Neural crest cell (in vitro differentiated cells): ENCODE data around the gene PROM2. TPM values are rescaled to one million over a fixed set of nuclear protein-coding genes. Genes with fewer than 3 reads are reported as not detected.
"Not testable (repeated sequence)": the region's sequence is repeated elsewhere in the genome, so short reads cannot be mapped to it uniquely, and the experiment has no call there.

Source experiments
- DNase-seq: peaks from one replicate; pipeline ENCODE4 v3.0.0; 2021; ENCODE audit warnings: low read depth, mixed read lengths, low spot score
- H3K27ac Mint-ChIP-seq: one replicate; pipeline ENCODE4 v1.8.0; 2021; ENCODE audit warnings: mild to moderate bottlenecking, mixed read lengths; ENCODE audit not compliant: unreplicated experiment
- H3K27me3 Mint-ChIP-seq: 2 replicates; pipeline ENCODE4 v1.8.0; 2021; ENCODE audit warnings: low read depth, mild to moderate bottlenecking, mixed read lengths
- H3K36me3 Mint-ChIP-seq: 2 replicates; pipeline ENCODE4 v1.8.0; 2021; ENCODE audit warnings: low read depth, mild to moderate bottlenecking, mixed read lengths
- H3K4me1 Mint-ChIP-seq: 2 replicates; pipeline ENCODE4 v1.8.0; 2021; ENCODE audit warnings: mixed read lengths
- H3K4me3 Mint-ChIP-seq: one replicate; pipeline ENCODE4 v1.8.0; 2021; ENCODE audit warnings: mild to moderate bottlenecking, mixed read lengths
- H3K9me3 Mint-ChIP-seq: 2 replicates; pipeline ENCODE4 v1.8.0; 2021; ENCODE audit warnings: mixed read lengths
- total RNA-seq: library from RNA; stranded (reverse); gene quantifications from 2 replicates; pipeline ENCODE4 v1.2.1, GENCODE V29; 2021
- TF ChIP-seq, protein P1 (sequence below): fragments of 200-600 bp; sonication (generic); conservative IDR thresholded peaks from 2 replicates; pipeline ENCODE4 v1.5.0; 2021; ENCODE audit warnings: antibody characterized with exemption, mild to moderate bottlenecking

Gene PROM2
- total RNA-seq, 1 donor from 2014 or later, result 1.8 TPM

DNA sequence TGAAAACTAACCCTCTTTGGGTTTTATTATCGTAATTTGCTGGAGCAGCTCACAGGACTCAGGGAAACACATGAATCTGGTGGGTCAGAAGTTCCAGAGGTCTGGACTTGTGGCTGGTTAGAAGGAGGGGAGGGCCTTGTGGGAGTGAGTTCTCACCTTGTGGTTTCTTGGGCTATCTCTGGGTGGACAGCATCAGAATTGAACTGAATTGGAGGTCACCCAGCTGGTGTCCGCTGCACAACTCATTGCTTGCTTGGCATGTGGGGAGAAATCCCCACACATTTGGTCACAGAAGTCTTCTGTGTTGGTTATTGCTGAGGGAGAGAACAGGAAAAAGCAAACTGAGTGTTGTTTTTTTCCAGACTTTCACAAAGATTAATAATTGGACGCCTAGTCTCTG is 39.4 kb upstream of the PROM2 start:
- peaks cover 24% of the 10 kb centered on the region for H3K9me3 Mint-ChIP-seq
- no peak overlapping the region for H3K27ac Mint-ChIP-seq
- no peak for DNase-seq
- no peak overlapping the region for H3K4me3 Mint-ChIP-seq
- peaks cover 21% of the 10 kb centered on the region for H3K36me3 Mint-ChIP-seq
- TF ChIP-seq, protein P1, sequence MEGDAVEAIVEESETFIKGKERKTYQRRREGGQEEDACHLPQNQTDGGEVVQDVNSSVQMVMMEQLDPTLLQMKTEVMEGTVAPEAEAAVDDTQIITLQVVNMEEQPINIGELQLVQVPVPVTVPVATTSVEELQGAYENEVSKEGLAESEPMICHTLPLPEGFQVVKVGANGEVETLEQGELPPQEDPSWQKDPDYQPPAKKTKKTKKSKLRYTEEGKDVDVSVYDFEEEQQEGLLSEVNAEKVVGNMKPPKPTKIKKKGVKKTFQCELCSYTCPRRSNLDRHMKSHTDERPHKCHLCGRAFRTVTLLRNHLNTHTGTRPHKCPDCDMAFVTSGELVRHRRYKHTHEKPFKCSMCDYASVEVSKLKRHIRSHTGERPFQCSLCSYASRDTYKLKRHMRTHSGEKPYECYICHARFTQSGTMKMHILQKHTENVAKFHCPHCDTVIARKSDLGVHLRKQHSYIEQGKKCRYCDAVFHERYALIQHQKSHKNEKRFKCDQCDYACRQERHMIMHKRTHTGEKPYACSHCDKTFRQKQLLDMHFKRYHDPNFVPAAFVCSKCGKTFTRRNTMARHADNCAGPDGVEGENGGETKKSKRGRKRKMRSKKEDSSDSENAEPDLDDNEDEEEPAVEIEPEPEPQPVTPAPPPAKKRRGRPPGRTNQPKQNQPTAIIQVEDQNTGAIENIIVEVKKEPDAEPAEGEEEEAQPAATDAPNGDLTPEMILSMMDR, result no peak
- H3K27me3 Mint-ChIP-seq, result no peaks in the 10 kb centered on the region
- H3K4me1 Mint-ChIP-seq, result peaks cover 6% of the 10 kb centered on the region

DNA sequence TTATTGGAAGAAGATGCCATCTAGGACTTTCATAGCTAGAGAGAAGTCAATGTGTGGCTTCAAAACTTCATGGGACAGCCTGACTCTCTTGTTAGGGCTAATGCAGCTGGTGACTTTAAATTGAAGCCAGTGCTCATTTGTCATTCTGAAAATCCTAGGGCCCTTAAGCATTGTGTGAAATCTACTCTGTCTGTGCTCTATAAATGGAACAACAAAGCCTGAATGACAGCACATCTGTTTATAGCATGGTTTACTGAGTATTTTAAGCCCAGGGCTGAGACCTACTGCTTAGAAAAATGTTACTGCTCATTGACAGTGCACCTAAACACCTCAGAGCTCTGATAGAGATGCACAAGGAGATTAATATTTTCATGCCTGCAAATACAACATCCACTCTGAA is 36.1 kb upstream of the PROM2 start:
- Mint-ChIP-seq H3K9me3 (peaks cover 27% of the 10 kb centered on the region), H3K4me3 (no peak overlapping the region), H3K27me3 (no peaks in the 10 kb centered on the region), H3K36me3 (peaks cover 28% of the 10 kb centered on the region), H3K4me1 (no peaks in the 10 kb centered on the region), H3K27ac (no peak overlapping the region)
- no peak for DNase-seq
- TF ChIP-seq, protein P1, result no peak

DNA sequence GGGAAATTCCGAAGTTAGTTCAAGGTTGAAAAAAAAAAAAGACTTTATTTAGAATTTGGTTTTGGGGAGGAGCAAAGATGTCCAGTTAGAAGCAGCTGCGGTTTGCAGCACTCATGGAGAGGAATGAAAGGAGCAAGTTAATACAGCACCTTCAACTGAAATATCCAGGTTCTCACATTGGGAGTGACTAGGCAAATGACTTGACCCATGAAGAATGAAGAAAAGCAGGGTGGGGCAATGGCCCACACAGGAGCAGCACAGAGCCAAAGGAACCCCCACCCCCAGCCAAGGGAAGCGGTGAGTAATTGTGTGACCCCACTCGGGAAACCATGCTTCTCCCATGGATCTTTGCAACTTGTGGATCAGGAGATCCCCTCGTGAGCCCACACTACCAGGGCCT is 34.2 kb upstream of the PROM2 start:
- H3K4me1 Mint-ChIP-seq, result no peaks in the 10 kb centered on the region
- TF ChIP-seq, protein P1, result no peak
- H3K27me3 Mint-ChIP-seq, result no peaks in the 10 kb centered on the region
- H3K36me3 Mint-ChIP-seq, result peaks cover 25% of the 10 kb centered on the region
- H3K27ac Mint-ChIP-seq, result no peak overlapping the region
- no peak overlapping the region for H3K4me3 Mint-ChIP-seq
- no peak for DNase-seq
- peaks cover 27% of the 10 kb centered on the region for H3K9me3 Mint-ChIP-seq

DNA sequence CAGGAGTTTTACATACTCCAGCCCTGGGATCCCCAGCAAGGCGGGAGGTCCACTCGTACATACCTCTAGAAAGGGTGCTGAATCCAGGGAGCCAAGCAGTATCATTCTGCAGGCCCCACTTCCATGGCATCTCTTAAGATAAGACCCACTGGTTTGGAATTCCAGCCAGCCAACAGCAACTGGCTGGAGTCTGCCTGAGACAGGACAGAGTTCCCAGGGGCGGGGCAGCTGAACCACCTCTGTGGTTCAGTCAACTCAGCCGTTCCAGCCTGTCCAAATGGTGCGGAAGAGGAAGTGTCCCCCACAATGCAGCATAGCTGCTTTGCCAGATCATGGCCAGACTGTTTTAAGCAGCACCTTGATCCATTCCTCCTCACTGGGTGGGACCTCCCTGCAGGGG is 33.7 kb upstream of the PROM2 start:
- Mint-ChIP-seq H3K4me3 (no peak overlapping the region), H3K9me3 (peaks cover 26% of the 10 kb centered on the region), H3K27me3 (no peaks in the 10 kb centered on the region), H3K36me3 (peaks cover 25% of the 10 kb centered on the region), H3K4me1 (no peaks in the 10 kb centered on the region), H3K27ac (no peak overlapping the region)
- DNase-seq, result no peak
- TF ChIP-seq, protein P1, result no peak

DNA sequence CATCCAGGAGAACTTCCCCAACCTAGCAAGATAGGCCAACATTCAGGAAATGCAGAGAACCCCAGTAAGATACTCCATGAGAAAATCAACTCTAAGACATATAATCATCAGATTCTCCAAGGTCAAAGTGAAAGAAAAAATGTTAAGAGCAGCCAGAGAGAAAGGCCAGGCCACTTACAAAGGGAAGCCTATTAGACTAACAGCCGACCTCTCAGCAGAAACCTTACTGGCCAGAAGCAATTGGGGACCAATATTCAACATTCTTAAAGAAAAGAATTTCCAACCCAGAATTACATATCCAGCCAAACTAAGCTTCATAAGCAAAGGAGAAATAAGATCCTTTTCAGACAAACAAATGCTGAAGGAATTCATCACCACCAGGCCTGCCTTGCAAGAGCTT is 32.2 kb upstream of the PROM2 start:
- peaks cover 31% of the 10 kb centered on the region for H3K9me3 Mint-ChIP-seq
- H3K4me3 Mint-ChIP-seq, H3K27me3 Mint-ChIP-seq, H3K27ac Mint-ChIP-seq, DNase-seq, H3K4me1 Mint-ChIP-seq: not testable (repeated sequence)
- H3K36me3 Mint-ChIP-seq, result peaks cover 29% of the 10 kb centered on the region

DNA sequence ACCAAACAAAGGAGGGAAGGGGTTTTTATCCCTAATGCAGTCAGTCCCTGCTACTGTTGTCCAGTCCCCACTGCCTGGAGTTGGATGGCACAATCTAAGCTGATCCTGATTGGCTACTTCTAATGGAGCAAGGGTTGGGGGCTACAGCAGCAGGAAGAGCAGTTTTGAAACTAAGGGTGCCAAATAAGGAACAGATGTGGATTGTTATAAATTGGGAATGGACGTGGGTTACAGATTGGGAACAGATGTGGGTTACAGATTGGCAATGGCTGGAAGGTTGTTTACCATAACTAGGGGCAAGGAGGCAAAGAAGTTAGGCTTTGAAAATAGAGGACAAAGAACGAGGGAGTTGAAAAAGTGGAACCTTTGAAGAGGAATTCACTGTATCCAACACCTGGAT is 16.0 kb upstream of the PROM2 start:
- Mint-ChIP-seq H3K4me3 (no peak overlapping the region), H3K9me3 (peaks cover 5% of the 10 kb centered on the region), H3K27ac (no peak overlapping the region), H3K4me1 (peaks cover 5% of the 10 kb centered on the region), H3K27me3 (no peaks in the 10 kb centered on the region), H3K36me3 (peaks cover 3% of the 10 kb centered on the region)
- TF ChIP-seq, protein P1, result no peak
- no peak for DNase-seq
